NB4 (cell line): ENCODE data around the gene TIAM2.

Source experiments
- CTCF ChIP-seq: IDR thresholded peaks from one replicate; pipeline ENCODE4 v1.5.1; 2012; ENCODE audit warnings: low read depth, low read length
- MAX ChIP-seq: IDR thresholded peaks from 2 replicates; pipeline ENCODE4 v1.6.1; 2011; ENCODE audit warnings: low read depth, low read length
- MYC ChIP-seq: IDR thresholded peaks from 2 replicates; pipeline ENCODE4 v1.6.1; 2011; ENCODE audit warnings: low read depth, low read length
- POLR2A ChIP-seq: IDR thresholded peaks from 2 replicates; pipeline ENCODE4 v1.6.1; 2011; ENCODE audit warnings: mild to moderate bottlenecking; ENCODE audit not compliant: insufficient read length; ENCODE audit errors: extremely low read depth

DNA sequence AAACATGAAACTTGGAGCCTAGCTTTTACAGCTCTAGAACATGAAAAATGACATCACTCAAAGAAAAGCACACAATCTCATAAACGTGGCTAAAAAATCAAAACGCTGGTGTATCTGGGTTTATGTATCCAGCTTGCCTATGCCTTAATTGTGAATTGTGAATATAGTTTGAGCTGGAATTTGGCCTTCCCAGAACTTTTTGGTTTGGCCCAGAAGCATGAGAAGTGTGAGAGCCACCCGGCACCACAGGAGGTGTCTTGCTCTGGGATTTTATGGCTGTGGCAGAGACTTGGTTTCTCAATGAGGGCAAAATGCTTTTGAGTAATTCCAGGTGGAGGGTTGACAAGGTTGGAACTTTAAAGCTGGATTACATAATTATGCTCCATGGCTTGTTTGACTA lies 69.2 kb downstream of the TIAM2 start:
- TF ChIP-seq CTCF: no peak
- TF ChIP-seq POLR2A: no peak
- TF ChIP-seq MAX: no peak
- TF ChIP-seq MYC: no peak
